Type B pancreatic cell (in vitro differentiated cells): Measurements from ENCODE around the gene MRAP2. TPM values are rescaled to one million over a fixed set of nuclear protein-coding genes. Genes with fewer than 3 reads are reported as not detected.
"Not testable (repeated sequence)": the region's sequence is repeated elsewhere in the genome, so short reads cannot be mapped to it uniquely, and the experiment has no call there.

Source experiments
- DNase-seq: peaks from one replicate; pipeline ENCODE4 v3.0.0; 2021; ENCODE audit warnings: mixed read lengths; ENCODE audit not compliant: unreplicated experiment; ENCODE audit errors: extremely low spot score
- H3K27ac Mint-ChIP-seq: 2 replicates; pipeline ENCODE4 v1.8.0; 2021; ENCODE audit warnings: mild to moderate bottlenecking, mixed read lengths
- H3K27me3 Mint-ChIP-seq: 2 replicates; pipeline ENCODE4 v1.8.0; 2021; ENCODE audit warnings: mixed read lengths
- H3K36me3 Mint-ChIP-seq: 2 replicates; pipeline ENCODE4 v1.8.0; 2021; ENCODE audit warnings: mixed read lengths
- H3K4me1 Mint-ChIP-seq: one replicate; pipeline ENCODE4 v1.8.0; 2021; ENCODE audit warnings: mixed read lengths; ENCODE audit not compliant: unreplicated experiment
- H3K4me3 Mint-ChIP-seq: 2 replicates; pipeline ENCODE4 v1.8.0; 2021; ENCODE audit warnings: mild to moderate bottlenecking, mixed read lengths
- H3K9me3 Mint-ChIP-seq: 2 replicates; pipeline ENCODE4 v1.8.0; 2021; ENCODE audit warnings: mixed read lengths
- total RNA-seq: library from RNA; stranded (reverse); gene quantifications from 2 replicates; pipeline ENCODE4 v1.2.1, GENCODE V29; 2021; ENCODE audit warnings: low replicate concordance
- TF ChIP-seq, protein P1 (sequence below): fragments of 200-600 bp; sonication (generic); conservative IDR thresholded peaks from 2 replicates; pipeline ENCODE4 v1.5.0; 2021; ENCODE audit warnings: antibody characterized with exemption, mild to moderate bottlenecking

MRAP2 gene
- total RNA-seq, 1 donor from 2014 or later, result 1.4 TPM

DNA sequence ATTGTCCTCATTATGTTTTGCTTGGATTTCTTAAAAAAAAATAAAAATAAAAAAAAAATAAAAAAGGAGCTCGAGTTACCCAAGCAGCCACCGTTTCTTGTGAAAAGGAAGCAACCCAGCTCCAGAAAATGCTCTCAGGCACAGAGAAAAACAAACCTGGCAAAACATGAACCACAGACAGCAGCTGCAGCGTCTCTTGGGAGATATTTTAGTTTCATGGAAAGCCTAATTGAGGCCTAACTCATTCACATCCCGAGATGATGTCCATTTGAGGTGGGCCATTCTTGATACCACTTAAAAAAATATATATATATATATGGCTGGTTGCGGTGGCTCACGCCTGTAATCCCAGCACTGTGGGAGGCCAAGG is 13.7 kb upstream of the MRAP2 start:
- H3K27me3 Mint-ChIP-seq, result no peaks in the 10 kb centered on the region
- TF ChIP-seq, protein P1, sequence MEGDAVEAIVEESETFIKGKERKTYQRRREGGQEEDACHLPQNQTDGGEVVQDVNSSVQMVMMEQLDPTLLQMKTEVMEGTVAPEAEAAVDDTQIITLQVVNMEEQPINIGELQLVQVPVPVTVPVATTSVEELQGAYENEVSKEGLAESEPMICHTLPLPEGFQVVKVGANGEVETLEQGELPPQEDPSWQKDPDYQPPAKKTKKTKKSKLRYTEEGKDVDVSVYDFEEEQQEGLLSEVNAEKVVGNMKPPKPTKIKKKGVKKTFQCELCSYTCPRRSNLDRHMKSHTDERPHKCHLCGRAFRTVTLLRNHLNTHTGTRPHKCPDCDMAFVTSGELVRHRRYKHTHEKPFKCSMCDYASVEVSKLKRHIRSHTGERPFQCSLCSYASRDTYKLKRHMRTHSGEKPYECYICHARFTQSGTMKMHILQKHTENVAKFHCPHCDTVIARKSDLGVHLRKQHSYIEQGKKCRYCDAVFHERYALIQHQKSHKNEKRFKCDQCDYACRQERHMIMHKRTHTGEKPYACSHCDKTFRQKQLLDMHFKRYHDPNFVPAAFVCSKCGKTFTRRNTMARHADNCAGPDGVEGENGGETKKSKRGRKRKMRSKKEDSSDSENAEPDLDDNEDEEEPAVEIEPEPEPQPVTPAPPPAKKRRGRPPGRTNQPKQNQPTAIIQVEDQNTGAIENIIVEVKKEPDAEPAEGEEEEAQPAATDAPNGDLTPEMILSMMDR, result no peak

DNA sequence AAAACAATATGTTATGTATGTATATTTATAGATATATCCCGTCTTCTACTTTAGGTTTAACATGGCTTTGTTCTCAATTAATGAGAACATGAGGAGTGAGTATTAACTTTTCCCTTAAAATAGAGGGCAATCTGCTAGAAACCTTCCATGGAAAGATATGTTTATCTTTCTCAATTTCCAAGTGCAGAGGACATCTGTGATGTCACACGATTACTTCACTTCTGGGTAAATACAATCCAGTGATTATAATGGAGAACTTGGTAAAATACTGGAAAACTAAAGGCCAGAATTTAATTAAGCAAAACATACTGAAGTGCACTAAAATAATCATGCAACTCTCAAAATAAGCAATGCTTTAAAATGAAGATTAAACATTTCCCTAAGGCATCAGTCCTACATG is 11.9 kb upstream of the MRAP2 start:
- TF ChIP-seq, protein P1, result no peak
- H3K9me3 Mint-ChIP-seq, result no peaks in the 10 kb centered on the region
- no peaks in the 10 kb centered on the region for H3K36me3 Mint-ChIP-seq
- DNase-seq, result no peak
- H3K4me1 Mint-ChIP-seq, result peaks cover under 1% of the 10 kb centered on the region
- H3K27ac Mint-ChIP-seq, result no peak overlapping the region
- H3K4me3 Mint-ChIP-seq, result no peak overlapping the region
- no peaks in the 10 kb centered on the region for H3K27me3 Mint-ChIP-seq

More for the DNA sequence above, 13.7 kb upstream of the MRAP2 start:
- Mint-ChIP-seq H3K4me3 (no peak overlapping the region), H3K9me3 (no peaks in the 10 kb centered on the region), H3K27ac (no peak overlapping the region), H3K4me1 (no peaks in the 10 kb centered on the region), H3K36me3 (no peaks in the 10 kb centered on the region)
- DNase-seq, result no peak

DNA sequence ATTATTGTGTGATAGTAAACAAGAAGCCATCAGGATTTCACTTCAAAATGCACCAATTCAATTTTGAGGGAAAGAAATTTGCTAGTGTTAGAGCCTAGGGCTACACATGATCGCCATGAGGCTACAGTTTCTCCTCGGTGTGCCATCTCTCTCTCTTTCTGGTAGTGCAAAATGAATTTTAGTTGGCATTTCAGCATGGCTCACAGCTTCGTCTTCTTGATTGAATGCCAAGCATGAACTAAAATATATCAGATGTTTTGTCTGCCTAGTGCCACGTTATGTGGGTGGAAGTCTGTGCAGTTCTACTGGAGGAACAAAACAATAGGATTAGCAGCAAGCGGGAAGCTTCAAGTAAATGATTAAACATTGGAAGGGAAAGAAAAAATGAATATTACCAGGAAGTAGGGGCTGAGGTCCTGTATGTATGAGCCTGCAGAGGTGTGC is 6.8 kb upstream of the MRAP2 start:
- H3K27ac Mint-ChIP-seq, result no peak overlapping the region
- H3K36me3 Mint-ChIP-seq, result no peaks in the 10 kb centered on the region
- H3K4me1 Mint-ChIP-seq, result peaks cover 16% of the 10 kb centered on the region
- H3K4me3 Mint-ChIP-seq, result no peak overlapping the region
- peaks cover 8% of the 10 kb centered on the region for H3K27me3 Mint-ChIP-seq
- H3K9me3 Mint-ChIP-seq, result no peaks in the 10 kb centered on the region
- no peak for DNase-seq
- TF ChIP-seq, protein P1, result no peak

DNA sequence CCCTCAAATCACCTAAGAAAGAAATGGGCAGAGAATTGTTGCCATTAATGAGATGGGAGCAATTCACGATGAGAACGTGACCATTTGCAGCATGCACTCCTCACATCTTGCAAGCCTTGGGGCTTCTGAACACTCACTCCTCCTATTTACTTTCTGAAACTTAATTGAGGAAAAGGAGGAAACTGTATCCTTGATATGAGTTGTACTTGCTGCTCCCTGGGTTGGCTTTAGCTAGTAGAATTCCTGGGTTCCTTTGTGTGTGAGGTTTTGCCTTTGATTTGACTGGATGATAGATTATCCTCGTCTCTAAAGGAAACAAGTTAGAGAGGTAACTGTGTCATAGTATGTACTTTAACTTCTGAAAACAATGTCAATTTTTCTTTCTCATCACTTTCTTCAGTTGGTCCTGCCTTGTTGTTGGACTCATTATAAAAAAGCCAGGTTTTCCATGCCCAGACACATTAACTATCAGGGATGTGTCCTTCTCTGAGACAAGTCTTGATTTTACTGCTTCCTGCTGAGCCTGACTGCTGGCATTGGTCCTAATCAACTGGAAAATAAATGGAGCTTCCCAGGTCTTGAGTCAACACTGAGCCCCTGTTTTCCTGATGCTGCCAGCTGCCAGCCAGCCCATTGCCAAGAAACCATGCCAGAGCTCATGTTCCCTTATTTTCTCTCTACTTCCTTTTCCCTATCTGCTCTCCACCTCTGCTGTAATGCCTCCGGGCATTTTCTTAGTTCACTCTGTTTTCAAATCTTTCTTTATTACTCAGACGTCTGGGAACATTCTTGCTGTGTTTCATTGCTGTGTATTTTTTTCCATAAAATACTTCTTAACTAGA is 6.0 kb upstream of the MRAP2 start:
- no peak overlapping the region for H3K4me3 Mint-ChIP-seq
- H3K27ac Mint-ChIP-seq, result no peak overlapping the region
- peaks cover 16% of the 10 kb centered on the region for H3K4me1 Mint-ChIP-seq

DNA sequence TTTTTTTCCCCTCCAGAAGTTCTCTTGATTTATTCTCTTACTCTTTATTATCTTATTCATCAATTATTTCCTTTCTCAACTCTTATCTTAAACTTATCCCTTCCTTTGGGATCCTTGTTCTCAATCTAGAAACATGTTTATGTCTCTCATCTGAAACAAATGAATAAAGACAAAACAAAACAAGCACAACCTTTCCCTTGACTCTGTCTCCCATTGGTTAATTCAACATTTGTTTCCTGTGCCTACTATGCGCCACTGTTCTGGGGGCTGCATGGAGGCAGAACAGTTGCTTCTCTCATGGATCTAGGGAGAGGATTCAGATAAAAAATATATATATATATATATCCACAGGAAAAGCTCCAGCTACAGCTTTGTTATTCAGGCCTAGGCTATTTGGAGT is 5.2 kb upstream of the MRAP2 start:
- H3K4me3 Mint-ChIP-seq, result no peak overlapping the region
- no peaks in the 10 kb centered on the region for H3K9me3 Mint-ChIP-seq
- H3K36me3 Mint-ChIP-seq, result no peaks in the 10 kb centered on the region
- no peak for DNase-seq
- no peak overlapping the region for H3K27ac Mint-ChIP-seq
- TF ChIP-seq, protein P1, result no peak
- H3K27me3 Mint-ChIP-seq, result peaks cover 23% of the 10 kb centered on the region
- H3K4me1 Mint-ChIP-seq, result peaks cover 16% of the 10 kb centered on the region

More for the DNA sequence above, 6.0 kb upstream of the MRAP2 start:
- TF ChIP-seq, protein P1, result no peak
- H3K9me3 Mint-ChIP-seq, result no peaks in the 10 kb centered on the region
- no peaks in the 10 kb centered on the region for H3K36me3 Mint-ChIP-seq
- H3K27me3 Mint-ChIP-seq, result peaks cover 16% of the 10 kb centered on the region
- no peak for DNase-seq

DNA sequence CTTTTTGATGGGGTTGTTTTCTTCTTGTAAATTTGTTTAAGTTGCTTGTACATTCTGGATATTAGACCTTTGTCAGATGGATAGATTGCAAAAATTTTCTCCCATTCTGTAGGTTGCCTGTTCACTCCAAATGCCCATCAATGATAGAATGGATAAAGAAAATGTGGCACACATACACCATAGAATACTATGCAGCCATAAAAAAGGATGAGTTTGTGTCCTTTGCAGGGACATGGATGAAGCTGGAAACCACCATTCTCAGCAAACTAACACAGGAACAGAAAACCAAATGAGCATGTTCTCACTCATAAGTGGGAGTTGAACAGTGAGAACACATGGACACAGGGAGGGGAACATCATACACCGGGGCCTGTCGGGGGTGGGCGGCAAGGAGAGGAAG is 1.6 kb upstream of the MRAP2 start:
- H3K27ac Mint-ChIP-seq, H3K36me3 Mint-ChIP-seq, H3K9me3 Mint-ChIP-seq, DNase-seq: not testable (repeated sequence)
- Mint-ChIP-seq H3K27me3 (peaks cover 41% of the 10 kb centered on the region), H3K4me1 (peaks cover 12% of the 10 kb centered on the region), H3K4me3 (peak overlapping the region; percentile 31)
